Vagina (tissue), 2 donors: ENCODE measurements around the gene CCDC154. TPM values are rescaled to one million over a fixed set of nuclear protein-coding genes. Genes with fewer than 3 reads are reported as not detected.
A peak's percentile ranks its signal among the peaks of the same experiment; 100 is the strongest.

ENCODE experiments used
- DNase-seq, 2 donors: peaks; one replicate each; pipeline ENCODE4 v3.0.0-alpha.2; 2017; ENCODE audit errors: extremely low spot score in 2 of 2
- H3K27ac ChIP-seq: fragments of 200-600 bp; sonication (generic); one replicate; pipeline ENCODE4 v1.5.1; 2019
- H3K27me3 ChIP-seq: fragments of 200-600 bp; sonication (generic); one replicate; pipeline ENCODE4 v1.5.1; 2019
- H3K36me3 ChIP-seq, 2 donors: fragments of 200-600 bp; sonication (generic); one replicate each; pipeline ENCODE4 v1.5.1; 2017 to 2019
- H3K4me1 ChIP-seq: fragments of 200-600 bp; sonication (generic); one replicate; pipeline ENCODE4 v1.5.1; 2019
- H3K4me3 ChIP-seq, 2 donors: fragments of 200-600 bp; sonication (generic); 1 replicate in 1 of 2; 2 replicates in 1 of 2; pipeline ENCODE4 v1.5.1; 2016 to 2019
- H3K9me3 ChIP-seq: fragments of 200-600 bp; sonication (generic); one replicate; pipeline ENCODE4 v1.5.1; 2019
- CTCF ChIP-seq, 3 experiments: fragments of 450-650 bp in 2 of 3; fragments of 200-600 bp in 1 of 3; sonication (generic) in 1 of 3; IDR thresholded peaks; one replicate each; pipeline ENCODE4 v1.5.1; 2017 to 2019; ENCODE audit warnings: antibody characterized with exemption in 3 of 3, mild to moderate bottlenecking in 2 of 3, moderate library complexity in 2 of 3
- POLR2A ChIP-seq, 2 donors: fragments of 450-650 bp; IDR thresholded peaks; one replicate each; pipeline ENCODE4 v1.6.1; 2017; ENCODE audit warnings: antibody characterized with exemption in 2 of 2, mild to moderate bottlenecking in 2 of 2, moderate library complexity in 2 of 2
- POLR2AphosphoS5 ChIP-seq, 2 donors: sonication (generic); formaldehyde crosslinking; IDR thresholded peaks; one replicate each; pipeline ENCODE4 v1.9.0; 2017; ENCODE audit warnings: antibody characterized with exemption in 2 of 2, mild to moderate bottlenecking in 2 of 2, low read depth in 1 of 2; ENCODE audit not compliant: insufficient read depth in 1 of 2
- intact Hi-C: fragments of 100-400 bp; cut with DNase I; formaldehyde crosslinking; loops from one replicate; pipeline ENCODE4 v1.15.1; 2023
- total RNA-seq: library from RNA; depleted of rRNA; stranded (reverse); fragments of >200 nt; gene quantifications from one replicate; pipeline ENCODE4 v1.2.3, GENCODE V29; 2016

Gene CCDC154
- total RNA-seq, 1 donor from 2014 or later, result not detected

- intact Hi-C loops, result loop anchor here (10.0 kb wide), 1 partner anchor 285 kb away; the partner anchor contains the start of gene MAPK8IP3
- DNase-seq, result no peak
- H3K27me3 ChIP-seq, result no peaks in the 10 kb centered on the region
- peak overlapping the region; percentile 64 to 78 for H3K4me3 ChIP-seq
- no peak for TF ChIP-seq POLR2A (IDR thresholded peaks at IDR 0.05)
- no peak for TF ChIP-seq POLR2AphosphoS5 (IDR thresholded peaks at IDR 0.05; ENCODE audit: insufficient read depth in 1 of 2, low read depth in 1 of 2)
- no peak for TF ChIP-seq CTCF (IDR thresholded peaks at IDR 0.05)
- H3K27ac ChIP-seq, result peak overlapping the region; percentile 86
- H3K36me3 ChIP-seq, result no peaks in the 10 kb centered on the region
- no peaks in the 10 kb centered on the region for H3K9me3 ChIP-seq
- peaks cover 29% of the 10 kb centered on the region for H3K4me1 ChIP-seq
Observed at GRCh38 chr16:1420111-1420539, 24.2 kb downstream of the CCDC154 start.

GRCh38 chr16:1416521-1416941, 27.8 kb downstream of the CCDC154 start:
- Histone ChIP-seq H3K36me3 (peaks cover 0 to 11% of the 10 kb centered on the region in 2 donors), H3K4me1 (peaks cover 50% of the 10 kb centered on the region), H3K4me3 (no peak overlapping the region), H3K9me3 (no peaks in the 10 kb centered on the region), H3K27me3 (no peaks in the 10 kb centered on the region), H3K27ac (no peak overlapping the region)
- no peak for DNase-seq
- TF ChIP-seq CTCF (IDR thresholded peaks at IDR 0.05) (no peak), POLR2A (IDR thresholded peaks at IDR 0.05) (no peak), POLR2AphosphoS5 (IDR thresholded peaks at IDR 0.05; ENCODE audit: insufficient read depth in 1 of 2, low read depth in 1 of 2) (no peak)
- intact Hi-C loops, result loop anchor here (10.0 kb wide), 1 partner anchor 52 kb away; no protein-coding TSS in a partner anchor

GRCh38 chr16:1414532-1415260, 29.7 kb downstream of the CCDC154 start, which contains the start of gene UNKL:
UNKL (minus strand) TSS chr16:1414704; CDS start chr16:1414691, 13 bp downstream.
- DNase-seq, result no peak
- Histone ChIP-seq H3K9me3 (no peaks in the 10 kb centered on the region), H3K27ac (peak within 1 kb of the TSS; percentile 87), H3K27me3 (no peaks in the 10 kb centered on the region), H3K4me3 (peak within 1 kb of the TSS; percentile 96 to 99), H3K4me1 (peaks cover 43% of the 10 kb centered on the region), H3K36me3 (peaks cover 0 to 21% of the 10 kb centered on the region in 2 donors)
- no peak for TF ChIP-seq POLR2A (IDR thresholded peaks at IDR 0.05)
- no peak for TF ChIP-seq CTCF (IDR thresholded peaks at IDR 0.05)
- intact Hi-C loops, result loop anchor here (10.0 kb wide), 1 partner anchor 50 kb away; no protein-coding TSS in a partner anchor

GRCh38 chr16:1413684-1414531, 30.4 kb downstream of the CCDC154 start:
- intact Hi-C loops, result loop anchor here (10.0 kb wide), 1 partner anchor 49 kb away; no protein-coding TSS in a partner anchor
- TF ChIP-seq POLR2AphosphoS5 (IDR thresholded peaks at IDR 0.05; ENCODE audit: insufficient read depth in 1 of 2, low read depth in 1 of 2) (peak in 1 of 2 donors; percentile 10), CTCF (IDR thresholded peaks at IDR 0.05) (peak in 2 of 3 experiments; percentile 23 to 29), POLR2A (IDR thresholded peaks at IDR 0.05) (no peak)
- Histone ChIP-seq H3K4me3 (peak overlapping the region; percentile 96 to 99), H3K9me3 (no peaks in the 10 kb centered on the region), H3K27me3 (no peaks in the 10 kb centered on the region), H3K4me1 (peaks cover 43% of the 10 kb centered on the region), H3K36me3 (peaks cover 0 to 21% of the 10 kb centered on the region in 2 donors), H3K27ac (peak overlapping the region; percentile 87)
- no peak for DNase-seq
